ENCODE results near the gene KRTAP12-1.

DNA sequence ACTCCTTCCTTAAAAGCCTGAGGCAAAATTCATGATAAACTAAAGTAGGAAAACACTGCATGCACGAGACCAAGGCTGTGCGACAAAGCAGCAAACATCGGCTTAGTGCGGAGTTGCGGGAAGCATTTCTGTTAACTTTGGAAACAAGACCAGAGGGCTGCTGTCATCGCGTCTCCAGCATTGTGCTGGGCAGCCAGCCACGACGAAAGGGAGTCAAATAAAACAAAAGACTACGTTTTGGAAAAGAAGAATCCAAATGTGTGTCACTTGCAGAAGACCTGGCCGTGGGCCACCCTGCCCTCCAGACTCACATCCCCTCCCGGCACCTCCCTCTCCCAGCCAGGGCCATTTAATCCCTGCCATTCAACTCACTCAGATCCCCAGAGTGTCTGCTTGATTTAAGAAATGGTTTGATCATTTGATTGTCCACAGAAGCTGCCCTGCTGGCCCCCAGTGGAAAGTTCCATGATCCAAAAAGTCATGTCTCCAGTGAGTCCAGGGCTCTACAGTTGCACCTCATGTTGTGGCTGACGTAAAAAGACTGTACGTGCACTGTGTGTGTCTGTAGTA, 38.1 kb downstream of the KRTAP12-1 start:
- TF ChIP-seq, protein P1, sequence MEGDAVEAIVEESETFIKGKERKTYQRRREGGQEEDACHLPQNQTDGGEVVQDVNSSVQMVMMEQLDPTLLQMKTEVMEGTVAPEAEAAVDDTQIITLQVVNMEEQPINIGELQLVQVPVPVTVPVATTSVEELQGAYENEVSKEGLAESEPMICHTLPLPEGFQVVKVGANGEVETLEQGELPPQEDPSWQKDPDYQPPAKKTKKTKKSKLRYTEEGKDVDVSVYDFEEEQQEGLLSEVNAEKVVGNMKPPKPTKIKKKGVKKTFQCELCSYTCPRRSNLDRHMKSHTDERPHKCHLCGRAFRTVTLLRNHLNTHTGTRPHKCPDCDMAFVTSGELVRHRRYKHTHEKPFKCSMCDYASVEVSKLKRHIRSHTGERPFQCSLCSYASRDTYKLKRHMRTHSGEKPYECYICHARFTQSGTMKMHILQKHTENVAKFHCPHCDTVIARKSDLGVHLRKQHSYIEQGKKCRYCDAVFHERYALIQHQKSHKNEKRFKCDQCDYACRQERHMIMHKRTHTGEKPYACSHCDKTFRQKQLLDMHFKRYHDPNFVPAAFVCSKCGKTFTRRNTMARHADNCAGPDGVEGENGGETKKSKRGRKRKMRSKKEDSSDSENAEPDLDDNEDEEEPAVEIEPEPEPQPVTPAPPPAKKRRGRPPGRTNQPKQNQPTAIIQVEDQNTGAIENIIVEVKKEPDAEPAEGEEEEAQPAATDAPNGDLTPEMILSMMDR (conservative IDR thresholded peaks at IDR 0.05 in 1 of 2, IDR thresholded peaks at IDR 0.05 in 1 of 2; ENCODE audit: low read depth in 1 of 2, low read length in 2 of 2) = no peak
- no peak for TF ChIP-seq EZH2 (IDR thresholded peaks at IDR 0.05; ENCODE audit: low read length, missing control alignments)

All from fibroblast of lung (primary cell).